Fibroblast of lung (primary cell): ENCODE results near the gene WDFY2.

ENCODE experiments used
- EZH2 ChIP-seq: IDR thresholded peaks from 2 replicates; pipeline ENCODE4 v1.5.1; 2012; ENCODE audit warnings: low read length, control low read depth, mild to moderate bottlenecking; ENCODE audit errors: missing control alignments
- TF ChIP-seq, protein P1 (sequence below), 2 donors: IDR thresholded peaks in 1 of 2; conservative IDR thresholded peaks in 1 of 2; 1 replicate in 1 of 2; 2 replicates in 1 of 2; pipeline ENCODE4 v1.5.1; 2011 to 2012; ENCODE audit warnings: low read length in 2 of 2, control low read depth in 1 of 2, inconsistent platforms in 1 of 2, low read depth in 1 of 2, mild to moderate bottlenecking in 1 of 2

DNA sequence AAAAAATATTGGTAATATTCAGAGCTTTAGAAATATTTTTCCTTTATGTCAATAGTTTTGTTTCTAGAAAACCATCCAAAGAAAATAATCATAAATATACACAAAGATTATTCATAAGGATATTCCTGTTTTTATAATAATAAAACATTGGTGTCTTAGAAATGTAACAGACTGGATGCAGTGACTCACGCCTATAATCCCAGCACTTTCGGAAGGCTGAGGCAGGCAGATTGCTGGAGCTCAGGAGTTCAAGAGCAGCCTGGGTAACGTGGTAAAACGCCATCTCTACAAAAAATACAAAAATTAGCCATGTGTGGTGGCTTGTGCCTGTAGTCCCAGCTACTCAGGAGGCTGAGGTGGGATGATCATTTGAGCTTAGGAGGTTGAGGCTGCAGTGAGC lies 112.9 kb downstream of the WDFY2 start:
- TF ChIP-seq, protein P1, sequence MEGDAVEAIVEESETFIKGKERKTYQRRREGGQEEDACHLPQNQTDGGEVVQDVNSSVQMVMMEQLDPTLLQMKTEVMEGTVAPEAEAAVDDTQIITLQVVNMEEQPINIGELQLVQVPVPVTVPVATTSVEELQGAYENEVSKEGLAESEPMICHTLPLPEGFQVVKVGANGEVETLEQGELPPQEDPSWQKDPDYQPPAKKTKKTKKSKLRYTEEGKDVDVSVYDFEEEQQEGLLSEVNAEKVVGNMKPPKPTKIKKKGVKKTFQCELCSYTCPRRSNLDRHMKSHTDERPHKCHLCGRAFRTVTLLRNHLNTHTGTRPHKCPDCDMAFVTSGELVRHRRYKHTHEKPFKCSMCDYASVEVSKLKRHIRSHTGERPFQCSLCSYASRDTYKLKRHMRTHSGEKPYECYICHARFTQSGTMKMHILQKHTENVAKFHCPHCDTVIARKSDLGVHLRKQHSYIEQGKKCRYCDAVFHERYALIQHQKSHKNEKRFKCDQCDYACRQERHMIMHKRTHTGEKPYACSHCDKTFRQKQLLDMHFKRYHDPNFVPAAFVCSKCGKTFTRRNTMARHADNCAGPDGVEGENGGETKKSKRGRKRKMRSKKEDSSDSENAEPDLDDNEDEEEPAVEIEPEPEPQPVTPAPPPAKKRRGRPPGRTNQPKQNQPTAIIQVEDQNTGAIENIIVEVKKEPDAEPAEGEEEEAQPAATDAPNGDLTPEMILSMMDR (conservative IDR thresholded peaks at IDR 0.05 in 1 of 2, IDR thresholded peaks at IDR 0.05 in 1 of 2; ENCODE audit: low read depth in 1 of 2, low read length in 2 of 2): no peak
- TF ChIP-seq EZH2: no peak
